H1 (cell line): ENCODE results near the gene MTMR1. TPM values are rescaled to one million over a fixed set of nuclear protein-coding genes. Genes with fewer than 3 reads are reported as not detected.

ENCODE experiments used
- CTCF ChIA-PET: fragments of 300-600 bp; sonication (Branson Sonifier 250); formaldehyde crosslinking; loops from one replicate; lab custom pipeline; 2021; ENCODE audit not compliant: partially characterized antibody; lab: Charles Lee
- POLR2A ChIA-PET: fragments of 300-600 bp; sonication (Branson Sonifier 250); formaldehyde crosslinking; loops from one replicate; lab custom pipeline; 2021; ENCODE audit warnings: inconsistent platforms; ENCODE audit not compliant: partially characterized antibody; lab: Charles Lee
- DNase-seq, 2 experiments: peaks; one replicate each; pipeline versions ENCODE4 v3.0.0 to v3.0.0-alpha.2; 2010 to 2022; ENCODE audit warnings: low spot score in 2 of 2, low read depth in 1 of 2, mixed read lengths in 1 of 2
- FAIRE-seq: peaks from 2 replicates; lab custom pipeline; 2011; peaks lifted over from hg19 to GRCh38; lab: Jason Lieb, UNC
- H2AFZ ChIP-seq: 2 replicates; pipeline ENCODE4 v1.8.1; 2012; ENCODE audit warnings: low read length, inconsistent platforms
- H2AK5ac ChIP-seq: 2 replicates; pipeline ENCODE4 v1.6.1; 2013; ENCODE audit warnings: low read depth, low read length
- H2BK120ac ChIP-seq: replicated peaks from 2 replicates; pipeline ENCODE3; 2013; ENCODE audit warnings: low read depth, low read length, inconsistent platforms
- H2BK12ac ChIP-seq: 2 replicates; pipeline ENCODE4 v1.6.1; 2013; ENCODE audit warnings: low read depth, low read length
- H2BK15ac ChIP-seq: 2 replicates; pipeline ENCODE4 v1.6.1; 2013; ENCODE audit warnings: low read length
- H2BK20ac ChIP-seq: 2 replicates; pipeline ENCODE4 v1.6.1; 2013; ENCODE audit warnings: low read length
- H2BK5ac ChIP-seq: 2 replicates; pipeline ENCODE4 v1.6.1; 2013; ENCODE audit warnings: low read depth, low read length
- H3K14ac ChIP-seq: 2 replicates; pipeline ENCODE4 v1.6.1; 2013; ENCODE audit warnings: inconsistent platforms; ENCODE audit not compliant: insufficient read length
- H3K18ac ChIP-seq: 2 replicates; pipeline ENCODE4 v1.6.1; 2013; ENCODE audit warnings: low read length; ENCODE audit errors: extremely low read depth
- H3K23ac ChIP-seq: 2 replicates; pipeline ENCODE4 v1.6.1; 2013; ENCODE audit warnings: inconsistent platforms; ENCODE audit not compliant: insufficient read length
- H3K23me2 ChIP-seq: 2 replicates; pipeline ENCODE4 v1.6.1; 2013; ENCODE audit warnings: low read depth, low read length
- H3K27ac ChIP-seq: 2 replicates; pipeline ENCODE4 v1.6.1; 2011; ENCODE audit warnings: low read depth, low read length, inconsistent platforms
- H3K27me3 ChIP-seq, 4 experiments: replicated peaks in 1 of 4; 1 replicate in 1 of 4; 2 replicates in 3 of 4; pipeline versions ENCODE4 v1.6.1 to v1.8.1; 2011 to 2013; ENCODE audit warnings: low read length in 3 of 4, mild to moderate bottlenecking in 3 of 4, inconsistent platforms in 2 of 4, mixed read lengths in 2 of 4, moderate library complexity in 1 of 4; ENCODE audit not compliant: control insufficient read depth in 3 of 4, insufficient read depth in 3 of 4; ENCODE audit errors: extremely low read depth in 1 of 4
- H3K36me3 ChIP-seq, 4 experiments: 2 replicates each; pipeline versions ENCODE4 v1.6.1 to v1.8.1; 2011 to 2013; ENCODE audit warnings: mild to moderate bottlenecking in 4 of 4, low read length in 3 of 4, moderate library complexity in 2 of 4, control low read depth in 1 of 4, inconsistent platforms in 1 of 4; ENCODE audit not compliant: insufficient read depth in 4 of 4, control insufficient read depth in 2 of 4
- H3K4ac ChIP-seq: replicated peaks from 2 replicates; pipeline ENCODE3; 2013; ENCODE audit warnings: low read length, low read depth, mixed read lengths, inconsistent platforms; ENCODE audit not compliant: insufficient read length
- H3K4me1 ChIP-seq, 4 experiments: replicated peaks in 1 of 4; 1 replicate in 1 of 4; 2 replicates in 3 of 4; pipeline versions ENCODE4 v1.6.1 to v1.8.1; 2011 to 2013; ENCODE audit warnings: low read length in 3 of 4, inconsistent platforms in 2 of 4, mixed read lengths in 1 of 4; ENCODE audit not compliant: insufficient read depth in 4 of 4, control insufficient read depth in 3 of 4
- H3K4me2 ChIP-seq, 2 experiments: 2 replicates each; pipeline versions ENCODE4 v1.6.1 to v1.8.1; 2011 to 2013; ENCODE audit warnings: low read depth in 2 of 2, low read length in 2 of 2, control low read depth in 1 of 2, inconsistent platforms in 1 of 2, mild to moderate bottlenecking in 1 of 2; ENCODE audit not compliant: insufficient read depth in 1 of 2
- H3K4me3 ChIP-seq, 4 experiments: fragments of 200-600, 300-600 bp in 1 of 4; sonication (generic), shearing (Covaris generic), sonication (Bioruptor Twin) in 1 of 4; 2 replicates each; pipeline versions ENCODE4 v1.5.1 to v1.8.1; 2011 to 2016; ENCODE audit warnings: low read length in 4 of 4, low read depth in 3 of 4, control low read depth in 2 of 4, inconsistent platforms in 2 of 4, mild to moderate bottlenecking in 2 of 4, mixed read lengths in 1 of 4, moderate library complexity in 1 of 4; ENCODE audit not compliant: insufficient read depth in 2 of 4; ENCODE audit errors: extremely low read depth in 1 of 4
- H3K56ac ChIP-seq: replicated peaks from 2 replicates; pipeline ENCODE3; 2013; ENCODE audit warnings: low read depth, mild to moderate bottlenecking, mixed read lengths, low read length, inconsistent platforms; ENCODE audit not compliant: insufficient read length
- H3K79me1 ChIP-seq: 2 replicates; pipeline ENCODE4 v1.6.1; 2013; ENCODE audit warnings: low read depth, low read length, control low read depth
- H3K79me2 ChIP-seq, 2 experiments: 2 replicates each; pipeline versions ENCODE4 v1.6.1 to v1.8.1; 2012 to 2013; ENCODE audit warnings: low read length in 2 of 2, mild to moderate bottlenecking in 2 of 2, inconsistent platforms in 1 of 2; ENCODE audit not compliant: insufficient read depth in 2 of 2, control insufficient read depth in 1 of 2
- H3K9ac ChIP-seq, 4 experiments: replicated peaks in 1 of 4; 1 replicate in 1 of 4; 2 replicates in 3 of 4; pipeline versions ENCODE4 v1.6.1 to v1.8.1; 2011 to 2013; ENCODE audit warnings: low read depth in 3 of 4, low read length in 3 of 4, control low read depth in 2 of 4, mild to moderate bottlenecking in 2 of 4, moderate library complexity in 2 of 4, inconsistent platforms in 1 of 4; ENCODE audit errors: extremely low read depth in 1 of 4
- H3K9me3 ChIP-seq, 2 experiments: 2 replicates each; pipeline versions ENCODE4 v1.6.1 to v1.8.1; 2012 to 2013; ENCODE audit warnings: mild to moderate bottlenecking in 2 of 2, moderate library complexity in 2 of 2, control low read depth in 1 of 2, inconsistent platforms in 1 of 2, low read depth in 1 of 2, low read length in 1 of 2, mixed read lengths in 1 of 2; ENCODE audit not compliant: insufficient read depth in 2 of 2
- H4K20me1 ChIP-seq, 2 experiments: replicated peaks in 1 of 2; 2 replicates each; pipeline versions ENCODE3 to v1.8.1; 2011 to 2013; ENCODE audit warnings: inconsistent platforms in 2 of 2, low read length in 2 of 2, mild to moderate bottlenecking in 1 of 2; ENCODE audit not compliant: insufficient read depth in 2 of 2, control insufficient read depth in 1 of 2
- H4K5ac ChIP-seq: 2 replicates; pipeline ENCODE4 v1.6.1; 2013; ENCODE audit warnings: low read length, low read depth, mixed read lengths, inconsistent platforms; ENCODE audit not compliant: insufficient read length
- H4K8ac ChIP-seq: 2 replicates; pipeline ENCODE4 v1.8.0; 2013; ENCODE audit warnings: mild to moderate bottlenecking, moderate library complexity, low read length, inconsistent platforms; ENCODE audit not compliant: insufficient read depth; ENCODE audit errors: extremely low read depth
- H4K91ac ChIP-seq: replicated peaks from 2 replicates; pipeline ENCODE3; 2013; ENCODE audit warnings: low read length, mixed read lengths, inconsistent platforms; ENCODE audit not compliant: insufficient read length
- CREB1 ChIP-seq: IDR thresholded peaks from 2 replicates; pipeline ENCODE4 v1.6.1; 2012; ENCODE audit warnings: inconsistent platforms
- HDAC2 ChIP-seq, 2 experiments: fragments of 300-600 bp in 1 of 2; sonication (generic) in 1 of 2; IDR thresholded peaks; 2 replicates each; pipeline ENCODE4 v1.6.1; 2011 to 2012; ENCODE audit warnings: low read depth in 2 of 2, low read length in 2 of 2, mild to moderate bottlenecking in 2 of 2, moderate library complexity in 2 of 2, borderline replicate concordance in 1 of 2, inconsistent platforms in 1 of 2
- KDM5A ChIP-seq: fragments of 200-600 bp; IDR thresholded peaks from 2 replicates; pipeline ENCODE4 v1.7.1; 2012; ENCODE audit warnings: mild to moderate bottlenecking, low read length, inconsistent platforms, mixed read lengths
- NANOG ChIP-seq: IDR thresholded peaks from 2 replicates; pipeline ENCODE4 v1.6.1; 2011; ENCODE audit warnings: low read length, low read depth, mild to moderate bottlenecking, inconsistent platforms; ENCODE audit not compliant: insufficient read depth, poor library complexity, severe bottlenecking
- NRF1 ChIP-seq: IDR thresholded peaks from 2 replicates; pipeline ENCODE4 v1.6.1; 2011; ENCODE audit warnings: mild to moderate bottlenecking, low read depth, low read length, improper control_type of control experiment
- SP1 ChIP-seq: IDR thresholded peaks from 2 replicates; pipeline ENCODE4 v1.6.1; 2011; ENCODE audit warnings: low read depth, low read length
- YY1 ChIP-seq: IDR thresholded peaks from 2 replicates; pipeline ENCODE4 v1.6.1; 2011; ENCODE audit warnings: low read depth, mild to moderate bottlenecking, low read length
- WGBS, 2 experiments: shearing (Covaris generic) in 1 of 2; methylation state at CpG; one replicate each; pipeline versions ENCODE4 v1.1.6 to v1.1.7; 2013 to 2015; ENCODE audit warnings: low lambda C conversion rate in 2 of 2, mixed read lengths in 2 of 2, inconsistent platforms in 1 of 2, low coverage in 1 of 2, missing lambda C conversion rate in 1 of 2; ENCODE audit not compliant: insufficient replicate concordance in 2 of 2, insufficient coverage in 1 of 2, insufficient read length in 1 of 2; ENCODE audit errors: extremely low coverage in 1 of 2, missing lambda C conversion rate in 1 of 2; 5-methylcytosine and 5-hydroxymethylcytosine counted together
- polyA plus RNA-seq, 7 experiments: library from polyadenylated mRNA; depleted of rRNA in 3 of 7; stranded (reverse) in 5 of 7; unstranded in 2 of 7; fragments of >200 nt in 5 of 7; fragments of 200-250 nt in 2 of 7; gene quantifications; 1 replicate in 5 of 7; 2 replicates in 1 of 7; 4 replicates in 1 of 7; pipeline versions ENCODE4 v1.2.1 to v1.2.3, GENCODE V29; 2011 to 2013; ENCODE audit warnings: missing spikeins in 2 of 7, mixed read lengths in 2 of 7
- total RNA-seq: library from RNA; stranded (reverse); fragmentation: NEBNext Ultra II Directional; extraction: Animal tissue kit (Norgen Biotek cat#: 25700); gene quantifications from 2 replicates; pipeline ENCODE4 v1.2.1, GENCODE V29; 2021

Gene MTMR1
- total and polyA plus RNA-seq, 2 of the 8 experiments (the other 6 are each of a cell fraction or from before 2014, with no cell fraction given), result 15.1 to 23.8 TPM

- Histone ChIP-seq H3K23me2 (no peaks in the 10 kb centered on the region), H3K56ac (no peak overlapping the region), H3K18ac (no peak overlapping the region), H3K79me2 (no peaks in the 10 kb centered on the region), H3K9ac (no peak overlapping the region), H4K8ac (no peak overlapping the region), H2BK15ac (no peak overlapping the region), H2BK12ac (no peak overlapping the region), H2BK20ac (no peak overlapping the region), H3K27ac (no peak overlapping the region), H2BK5ac (no peak overlapping the region), H3K9me3 (no peaks in the 10 kb centered on the region), H3K4ac (no peak overlapping the region), H3K4me2 (no peak overlapping the region), H2BK120ac (no peak overlapping the region), H3K36me3 (no peaks in the 10 kb centered on the region; a peak in 2 of 8 replicates), H2AK5ac (no peak overlapping the region), H2AFZ (no peak overlapping the region), H3K4me3 (no peak overlapping the region), H3K14ac (no peak overlapping the region), H4K5ac (no peak overlapping the region), H3K27me3 (no peaks in the 10 kb centered on the region), H3K23ac (no peak overlapping the region), H3K4me1 (peaks cover 0 to 2% (median 0%) of the 10 kb centered on the region in 4 experiments; a peak in 1 of 7 replicates), H3K79me1 (no peaks in the 10 kb centered on the region), H4K91ac (no peak overlapping the region), H4K20me1 (no peaks in the 10 kb centered on the region)
- no peak for DNase-seq
- POLR2A ChIA-PET, result no interaction called here
- WGBS, 2 experiments, result 96% methylated on average over 3 of the region's 3 CpGs; no CpG with 5 or more reads in 1 of the 2 experiments
- TF ChIP-seq KDM5A (no peak), HDAC2 (IDR thresholded peaks at IDR 0.05; ENCODE audit: borderline replicate concordance in 1 of 2, low read depth in 2 of 2, low read length in 2 of 2) (no peak), YY1 (no peak), SP1 (no peak), CREB1 (no peak), NRF1 (no peak), NANOG (no peak)
- FAIRE-seq, result no peak
- CTCF ChIA-PET, result interaction anchor here (1.5 kb wide), 1 partner anchor 13 kb away, joined by 3 read pairs; no protein-coding TSS in a partner anchor
Observed at GRCh38 chrX:150704030-150704613, 10.9 kb downstream of the MTMR1 start.
